Activated naive CD4-positive, alpha-beta T cell treated with anti-CD3 and anti-CD28 coated beads for 36 hours (primary cell): ENCODE data around the gene DAP. TPM values are rescaled to one million over a fixed set of nuclear protein-coding genes. Genes with fewer than 3 reads are reported as not detected.
"Not testable (repeated sequence)": the region's sequence is repeated elsewhere in the genome, so short reads cannot be mapped to it uniquely, and the experiment has no call there.

Experiments used
- CTCF ChIA-PET: fragments of 350-600 bp; sonication (Branson Sonifier 250); formaldehyde crosslinking; loops from one replicate; lab custom pipeline; 2021; ENCODE audit warnings: antibody characterized with exemption; lab: Charles Lee
- DNase-seq: peaks from one replicate; pipeline ENCODE4 v3.0.0-alpha.2; 2020
- H3K27ac Mint-ChIP-seq: one replicate; pipeline ENCODE4 v1.8.0; 2021; ENCODE audit warnings: mild to moderate bottlenecking, mixed read lengths
- H3K27me3 Mint-ChIP-seq: one replicate; pipeline ENCODE4 v1.8.0; 2021; ENCODE audit warnings: low read depth, mixed read lengths
- H3K36me3 Mint-ChIP-seq: one replicate; pipeline ENCODE4 v1.8.0; 2021; ENCODE audit warnings: low read depth, mixed read lengths
- H3K4me1 Mint-ChIP-seq: one replicate; pipeline ENCODE4 v1.8.0; 2021; ENCODE audit warnings: low read depth, mixed read lengths
- H3K4me3 Mint-ChIP-seq: one replicate; pipeline ENCODE4 v1.8.0; 2021; ENCODE audit warnings: mild to moderate bottlenecking, moderate library complexity, mixed read lengths
- H3K9me3 Mint-ChIP-seq: one replicate; pipeline ENCODE4 v1.8.0; 2021; ENCODE audit warnings: mixed read lengths
- intact Hi-C: fragments of 100-400 bp; cut with micrococcal nuclease; formaldehyde crosslinking; loops from one replicate; pipeline ENCODE4 v1.15.1; 2023
- total RNA-seq, 2 experiments: library from RNA; stranded (reverse); gene quantifications; one replicate each; pipeline ENCODE4 v1.2.3, GENCODE V29; 2021

DAP gene
- total RNA-seq, 2 experiments from 2014 or later = 29.5 to 29.7 TPM

DNA sequence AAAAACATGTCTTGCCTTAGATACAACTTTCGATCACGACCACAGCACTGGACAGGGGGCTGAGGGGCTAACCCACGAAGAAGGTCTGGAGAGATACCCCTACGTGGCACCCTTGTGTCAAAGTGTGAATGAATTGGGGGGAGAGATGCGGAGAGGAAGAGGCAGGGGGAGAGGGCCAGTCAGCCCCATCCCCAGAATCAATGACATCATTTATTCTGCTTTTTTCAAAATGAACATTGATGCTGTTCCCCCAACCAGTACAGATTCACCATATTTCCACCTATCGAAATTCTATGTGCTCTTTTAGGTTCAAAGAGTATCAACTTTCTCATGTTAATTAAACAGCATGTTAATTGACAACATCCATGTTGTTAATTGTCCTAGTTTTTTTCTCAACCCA, 32.4 kb downstream of the DAP start:
- H3K27me3 Mint-ChIP-seq = no peaks in the 10 kb centered on the region
- no peak overlapping the region for H3K4me3 Mint-ChIP-seq
- DNase-seq = no peak
- peaks cover 17% of the 10 kb centered on the region for H3K4me1 Mint-ChIP-seq
- CTCF ChIA-PET = no interaction called here
- H3K27ac Mint-ChIP-seq = no peak overlapping the region
- intact Hi-C loops = no loop called here
- H3K36me3 Mint-ChIP-seq = peaks cover 14% of the 10 kb centered on the region
- H3K9me3 Mint-ChIP-seq = no peaks in the 10 kb centered on the region

DNA sequence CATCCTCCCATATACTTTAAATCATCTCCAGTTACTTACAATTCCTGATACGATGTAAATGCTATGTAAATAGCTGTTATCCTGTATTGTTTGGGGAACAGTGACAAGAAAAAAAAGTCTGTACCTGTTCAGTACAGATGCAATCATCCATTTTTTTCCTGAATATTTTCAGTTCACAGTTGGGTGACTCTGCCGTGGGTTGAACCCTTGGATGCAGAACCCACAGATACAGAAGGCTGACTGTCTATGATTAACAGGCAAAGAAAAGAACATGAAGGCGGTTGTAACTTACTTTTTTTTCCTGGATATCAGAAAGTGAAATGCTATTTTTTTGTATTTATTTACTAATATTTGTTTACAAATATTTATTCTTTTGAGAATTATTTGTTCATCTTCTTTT, 33.2 kb downstream of the DAP start:
- no peak for DNase-seq
- peaks cover 12% of the 10 kb centered on the region for H3K36me3 Mint-ChIP-seq
- intact Hi-C loops = no loop called here
- H3K27ac Mint-ChIP-seq = no peak overlapping the region
- CTCF ChIA-PET = no interaction called here
- H3K4me3 Mint-ChIP-seq = no peak overlapping the region
- no peaks in the 10 kb centered on the region for H3K9me3 Mint-ChIP-seq
- H3K4me1 Mint-ChIP-seq = peaks cover 17% of the 10 kb centered on the region
- H3K27me3 Mint-ChIP-seq = no peaks in the 10 kb centered on the region

DNA sequence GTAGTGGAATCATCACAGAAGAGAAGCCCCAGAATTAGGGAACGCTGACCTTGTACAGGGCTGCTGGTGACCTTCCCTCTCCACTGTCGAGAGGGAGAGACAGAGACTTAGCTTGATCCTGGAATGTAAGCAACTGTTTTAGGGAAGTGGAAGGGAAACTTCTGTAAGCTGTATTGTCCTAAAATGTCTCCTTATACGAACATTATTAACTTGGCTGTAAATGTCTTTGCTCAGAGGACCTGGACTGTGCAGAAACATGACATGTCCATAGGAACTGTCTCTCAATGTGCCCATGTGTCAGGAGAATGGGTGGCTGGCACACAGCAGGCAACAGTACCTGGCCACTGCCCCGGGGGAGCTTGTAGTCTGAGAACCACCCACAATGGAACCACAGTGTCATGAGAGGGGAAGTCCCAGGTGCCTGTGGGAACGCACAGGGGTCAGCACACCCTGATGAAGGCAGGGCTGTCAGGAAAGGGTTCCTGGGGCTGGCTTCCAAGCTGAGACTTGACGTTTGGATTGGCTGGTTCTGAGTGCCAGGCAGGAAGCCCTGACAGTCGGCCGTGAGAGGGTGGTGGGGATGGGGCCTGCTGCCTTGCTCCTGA, 34.0 kb downstream of the DAP start:
- peaks cover 9% of the 10 kb centered on the region for H3K36me3 Mint-ChIP-seq
- intact Hi-C loops = no loop called here
- H3K27ac Mint-ChIP-seq = no peak overlapping the region
- DNase-seq = peak; percentile 18
- H3K27me3 Mint-ChIP-seq = no peaks in the 10 kb centered on the region
- H3K4me1 Mint-ChIP-seq = peaks cover 13% of the 10 kb centered on the region
- CTCF ChIA-PET = no interaction called here
- no peak overlapping the region for H3K4me3 Mint-ChIP-seq
- no peaks in the 10 kb centered on the region for H3K9me3 Mint-ChIP-seq

DNA sequence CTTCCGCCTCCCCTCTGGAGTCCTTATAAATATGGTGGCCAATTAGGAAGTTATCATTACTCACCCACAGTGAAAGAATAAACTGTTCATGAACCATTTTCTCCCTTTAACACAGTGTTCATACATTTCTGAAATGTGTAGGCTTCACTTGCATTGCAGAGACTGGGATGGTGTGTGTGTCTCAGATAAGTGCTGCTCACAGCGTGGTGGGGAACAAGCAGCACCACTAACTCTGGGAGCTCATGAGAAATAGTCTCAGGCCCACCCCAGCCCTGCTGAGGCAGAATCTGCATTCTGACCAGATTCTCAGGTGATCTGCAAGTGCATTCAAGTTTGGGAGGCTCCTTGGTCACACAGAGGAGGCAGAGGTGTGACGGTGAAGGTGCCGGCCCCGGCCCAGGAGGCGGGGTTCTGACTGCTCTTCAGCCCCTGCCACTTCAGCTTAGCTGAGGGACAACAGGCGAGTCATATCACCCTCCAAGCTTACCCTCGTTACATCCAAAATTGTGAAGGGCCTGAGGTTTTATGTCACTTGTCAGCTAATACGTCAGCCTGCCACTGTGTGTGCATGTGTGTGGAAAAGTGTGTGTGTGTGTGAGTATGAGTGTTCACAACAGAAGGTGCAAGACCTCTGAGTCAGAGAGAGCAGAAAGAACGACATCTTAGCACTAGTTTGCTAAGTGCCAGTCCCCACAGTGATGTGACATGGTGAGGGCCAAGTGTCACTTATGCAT, 34.7 kb downstream of the DAP start:
- no peak overlapping the region for H3K4me3 Mint-ChIP-seq
- intact Hi-C loops = no loop called here
- peaks cover 13% of the 10 kb centered on the region for H3K4me1 Mint-ChIP-seq
- no peak for DNase-seq
- no peak overlapping the region for H3K27ac Mint-ChIP-seq
- CTCF ChIA-PET = no interaction called here
- peaks cover 9% of the 10 kb centered on the region for H3K36me3 Mint-ChIP-seq
- no peaks in the 10 kb centered on the region for H3K27me3 Mint-ChIP-seq
- no peaks in the 10 kb centered on the region for H3K9me3 Mint-ChIP-seq

DNA sequence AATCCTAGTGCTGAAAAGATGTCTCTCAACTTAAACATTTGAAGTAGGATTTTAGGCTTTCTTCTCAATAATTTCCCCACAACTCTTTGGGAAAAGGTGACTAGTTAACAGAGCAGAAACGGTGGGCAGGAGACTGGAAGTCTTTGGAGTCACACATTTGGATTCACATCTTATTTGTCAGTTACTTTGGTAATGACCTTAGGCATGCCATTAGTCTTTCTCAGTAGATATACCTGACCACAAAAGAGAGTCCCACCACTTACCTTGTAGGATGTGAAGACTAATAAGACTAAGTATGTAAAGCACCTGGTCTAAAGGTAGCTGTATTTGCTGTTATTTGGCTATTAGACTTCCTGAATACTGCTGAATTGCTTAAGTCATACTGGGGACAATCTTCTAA, 35.4 kb downstream of the DAP start:
- Mint-ChIP-seq H3K27me3 (no peaks in the 10 kb centered on the region), H3K9me3 (no peaks in the 10 kb centered on the region), H3K27ac (no peak overlapping the region), H3K36me3 (peaks cover 14% of the 10 kb centered on the region), H3K4me1 (peaks cover 13% of the 10 kb centered on the region), H3K4me3 (no peak overlapping the region)
- CTCF ChIA-PET = no interaction called here
- intact Hi-C loops = no loop called here
- no peak for DNase-seq

DNA sequence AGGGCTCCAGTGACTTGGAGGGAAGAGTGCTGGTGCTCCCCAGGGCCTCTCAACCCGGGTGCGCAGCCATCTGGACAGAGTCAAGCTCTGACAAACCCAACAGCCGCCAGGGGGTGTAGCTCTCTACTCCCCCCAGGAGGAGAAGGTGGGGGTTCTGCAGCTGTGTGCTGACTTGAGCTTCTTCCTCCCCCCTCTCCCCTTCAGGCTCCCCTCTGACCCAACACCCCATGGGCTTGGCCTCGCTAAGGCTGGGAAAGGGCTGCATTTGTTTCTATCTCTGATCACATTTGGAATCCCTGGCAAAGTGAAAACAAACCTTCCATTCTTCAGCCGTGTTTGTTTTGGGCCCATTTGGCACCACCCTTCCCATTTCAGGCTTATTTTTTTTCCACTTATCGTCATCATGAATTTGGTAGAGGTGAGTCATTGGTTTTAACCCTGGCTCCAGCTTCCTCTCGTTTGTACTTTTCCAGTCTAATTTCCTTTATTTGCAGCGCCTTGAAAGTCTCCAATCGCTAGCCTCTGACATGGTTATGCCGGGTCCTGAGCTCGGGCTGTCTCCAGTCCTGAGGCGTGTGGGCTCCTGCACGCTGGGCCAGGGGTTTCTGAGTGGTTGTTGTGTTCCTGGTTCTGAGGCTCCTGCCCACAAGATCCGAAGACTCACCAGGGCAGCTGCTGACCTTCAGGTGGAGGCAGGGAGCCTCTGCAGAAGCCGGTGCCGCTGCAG, 36.1 kb downstream of the DAP start:
- H3K36me3 Mint-ChIP-seq = peaks cover 17% of the 10 kb centered on the region
- CTCF ChIA-PET = no interaction called here
- no peaks in the 10 kb centered on the region for H3K9me3 Mint-ChIP-seq
- no peak overlapping the region for H3K27ac Mint-ChIP-seq
- peaks cover 13% of the 10 kb centered on the region for H3K4me1 Mint-ChIP-seq
- no peak for DNase-seq
- intact Hi-C loops = no loop called here
- H3K27me3 Mint-ChIP-seq = no peaks in the 10 kb centered on the region
- H3K4me3 Mint-ChIP-seq = no peak overlapping the region

DNA sequence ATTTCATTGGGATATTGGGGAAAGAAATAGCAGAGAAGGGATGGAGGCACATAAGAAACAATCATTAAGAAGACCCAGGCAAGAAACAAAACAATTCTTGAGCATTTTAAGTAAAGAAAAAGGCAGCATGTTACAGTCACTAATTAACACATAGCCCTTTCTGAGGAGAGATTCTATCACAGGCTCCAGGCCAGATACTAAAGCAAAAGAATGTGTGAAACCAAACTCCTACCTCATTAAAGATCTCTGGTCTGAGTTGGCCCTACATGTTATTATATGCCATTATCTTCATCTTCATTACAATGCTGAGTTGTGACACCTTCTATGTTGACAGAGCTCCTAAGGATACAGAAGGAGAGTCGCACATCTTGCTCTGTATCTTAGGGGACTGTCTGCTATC, 37.5 kb downstream of the DAP start:
- no peaks in the 10 kb centered on the region for H3K27me3 Mint-ChIP-seq
- no peak overlapping the region for H3K27ac Mint-ChIP-seq
- H3K4me3 Mint-ChIP-seq = no peak overlapping the region
- intact Hi-C loops = no loop called here
- H3K4me1 Mint-ChIP-seq = peaks cover 13% of the 10 kb centered on the region
- no peak for DNase-seq
- CTCF ChIA-PET = no interaction called here
- no peaks in the 10 kb centered on the region for H3K9me3 Mint-ChIP-seq
- H3K36me3 Mint-ChIP-seq = peaks cover 16% of the 10 kb centered on the region

DNA sequence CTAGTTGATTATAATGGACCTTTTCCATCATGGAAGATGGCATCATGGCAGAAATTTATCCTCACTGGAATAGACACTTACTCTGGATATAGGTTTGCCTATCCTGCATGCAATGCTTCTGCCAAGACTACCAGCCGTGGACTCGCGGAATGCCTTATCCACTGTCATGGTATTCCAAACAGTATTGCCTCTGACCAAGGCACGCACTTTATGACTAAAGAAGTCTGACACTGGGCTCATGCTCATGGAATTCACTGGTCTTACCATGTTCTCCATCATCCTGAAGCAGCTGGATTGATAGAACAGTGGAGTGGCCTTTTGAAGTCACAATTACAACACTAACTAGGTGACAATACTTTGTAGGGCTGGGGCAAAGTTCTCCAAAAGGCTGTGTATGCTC, 40.3 kb downstream of the DAP start:
- intact Hi-C loops, CTCF ChIA-PET, H3K9me3 Mint-ChIP-seq, DNase-seq, H3K27me3 Mint-ChIP-seq, H3K4me1 Mint-ChIP-seq, H3K27ac Mint-ChIP-seq, H3K4me3 Mint-ChIP-seq: not testable (repeated sequence)
- H3K36me3 Mint-ChIP-seq = peaks cover 17% of the 10 kb centered on the region

DNA sequence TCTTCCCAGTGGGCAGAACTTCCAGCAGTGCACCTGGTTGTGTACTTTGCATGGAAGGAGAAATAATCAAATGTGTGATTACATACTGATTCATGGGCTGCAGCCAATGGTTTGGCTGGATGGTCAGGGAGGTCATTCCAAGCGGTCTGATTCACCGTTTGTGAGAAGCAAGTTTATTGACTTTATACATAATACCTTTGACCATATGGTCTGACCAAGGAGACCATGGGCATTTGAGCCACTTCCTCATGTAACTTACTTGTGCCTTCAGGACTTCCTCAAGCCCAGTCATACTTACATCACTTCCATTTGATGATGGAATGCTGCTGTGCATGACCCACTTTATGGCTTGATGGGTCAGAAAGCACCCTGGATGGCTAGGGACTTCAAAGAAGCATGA, 41.1 kb downstream of the DAP start:
- Mint-ChIP-seq H3K9me3 (no peaks in the 10 kb centered on the region), H3K4me3 (no peak overlapping the region), H3K36me3 (peaks cover 20% of the 10 kb centered on the region), H3K27me3 (no peaks in the 10 kb centered on the region), H3K27ac (no peak overlapping the region), H3K4me1 (no peaks in the 10 kb centered on the region)
- CTCF ChIA-PET = no interaction called here
- intact Hi-C loops = no loop called here
- no peak for DNase-seq

DNA sequence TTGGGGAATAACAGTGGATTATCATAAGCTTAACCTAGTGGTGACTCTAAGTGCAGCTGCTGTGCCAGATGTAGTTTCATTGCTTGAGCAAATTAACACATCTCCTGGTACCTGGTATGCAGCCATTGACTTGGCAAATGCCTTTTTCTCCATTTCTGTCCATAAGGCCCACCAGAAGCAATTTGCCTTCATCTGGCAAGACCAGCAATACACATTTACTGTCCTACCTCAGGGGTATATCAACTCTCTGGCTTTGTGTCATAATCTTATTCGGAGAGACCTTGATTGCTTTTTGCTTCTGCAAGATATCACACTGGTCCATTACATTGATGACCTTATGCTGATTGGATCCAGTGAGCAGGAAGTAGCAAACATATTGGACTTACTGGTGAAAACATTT, 42.4 kb downstream of the DAP start:
- intact Hi-C loops, H3K4me1 Mint-ChIP-seq, H3K9me3 Mint-ChIP-seq, H3K27ac Mint-ChIP-seq, H3K27me3 Mint-ChIP-seq, DNase-seq, H3K4me3 Mint-ChIP-seq: not testable (repeated sequence)
- H3K36me3 Mint-ChIP-seq = peaks cover 23% of the 10 kb centered on the region
- CTCF ChIA-PET = interaction anchor here (1.4 kb wide), 1 partner anchor 17 kb away, joined by 6 read pairs; no protein-coding TSS in a partner anchor

DNA sequence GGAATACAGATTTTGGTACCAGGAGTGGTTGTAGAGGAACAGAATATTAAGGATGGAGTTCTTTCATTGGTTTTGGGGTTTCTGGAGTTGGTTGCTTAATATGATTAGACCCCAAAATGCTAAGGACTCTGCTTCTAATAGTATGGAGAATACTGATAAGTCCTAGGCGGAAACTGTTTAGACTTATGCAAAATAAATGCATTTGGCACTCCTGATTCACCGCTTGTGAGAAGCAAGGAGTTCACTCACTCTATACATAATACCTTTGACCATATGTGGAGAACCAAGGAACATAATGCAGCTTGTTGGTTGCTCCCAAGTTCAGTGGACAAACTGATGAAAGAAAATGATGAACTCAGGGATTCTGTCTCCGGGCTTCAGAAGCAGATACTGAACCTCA, 44.2 kb downstream of the DAP start:
- H3K4me3 Mint-ChIP-seq, H3K27me3 Mint-ChIP-seq, DNase-seq, H3K27ac Mint-ChIP-seq, H3K9me3 Mint-ChIP-seq, intact Hi-C loops, CTCF ChIA-PET: not testable (repeated sequence)
- Mint-ChIP-seq H3K4me1 (peaks cover 12% of the 10 kb centered on the region), H3K36me3 (peaks cover 26% of the 10 kb centered on the region)

DNA sequence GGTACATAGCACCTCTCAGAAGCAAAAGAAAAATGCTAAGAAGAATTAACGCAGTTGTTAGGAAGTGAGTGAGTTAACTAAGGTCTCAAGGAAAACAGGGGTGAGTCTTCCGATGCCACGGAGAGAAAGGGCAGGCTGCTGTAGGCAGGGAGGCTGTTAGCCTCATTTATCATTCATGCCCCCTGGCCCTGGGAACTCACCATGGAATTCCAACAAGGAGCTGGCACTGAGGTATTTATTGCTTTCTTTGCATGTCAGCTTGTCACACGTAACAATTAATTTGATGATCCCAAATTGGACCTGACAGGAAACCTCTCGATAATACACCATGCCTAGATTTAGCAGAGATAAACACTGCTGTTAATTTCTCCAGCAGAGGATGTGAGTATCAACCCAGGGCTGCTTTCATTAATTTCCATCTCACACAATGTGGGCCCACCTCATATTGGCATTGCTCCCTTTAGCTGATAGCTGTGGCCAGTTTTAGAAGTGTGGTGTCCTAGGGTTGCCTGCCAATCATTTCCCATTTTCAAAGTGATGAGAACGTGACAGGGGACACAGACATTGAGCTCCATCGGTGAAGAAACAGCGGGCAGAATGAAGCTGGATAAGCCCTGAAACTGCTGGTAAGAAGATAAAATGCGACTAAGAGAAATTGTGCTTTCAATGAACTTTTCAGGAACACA, 45.3 kb downstream of the DAP start:
- Mint-ChIP-seq H3K27me3 (no peaks in the 10 kb centered on the region), H3K4me3 (no peak overlapping the region), H3K9me3 (no peaks in the 10 kb centered on the region), H3K27ac (no peak overlapping the region), H3K4me1 (peaks cover 12% of the 10 kb centered on the region), H3K36me3 (peaks cover 22% of the 10 kb centered on the region)
- intact Hi-C loops = no loop called here
- no peak for DNase-seq
- CTCF ChIA-PET = interaction anchor here (1.5 kb wide), 1 partner anchor 13 kb away, joined by 4 read pairs; no protein-coding TSS in a partner anchor
